Activated CD8-positive, alpha-beta memory T cell treated with anti-CD3 and anti-CD28 coated beads, Interleukin-2, amount 50 U/mL, for 1 hour (primary cell): ENCODE measurements around the gene CHCHD6.

Source experiments
- DNase-seq: peaks from one replicate; pipeline ENCODE4 v3.0.0-alpha.2; 2020; ENCODE audit errors: extremely low read depth

The CHCHD6 gene

GRCh38 chr3:127009531-127009930 is 305.5 kb downstream of the CHCHD6 start:
- DNase-seq: no peak
